ENCODE data around the gene ADAMTS2. TPM values are rescaled to one million over a fixed set of nuclear protein-coding genes. Genes with fewer than 3 reads are reported as not detected.
"Not testable (repeated sequence)": the region's sequence is repeated elsewhere in the genome, so short reads cannot be mapped to it uniquely, and the experiment has no call there.

The ADAMTS2 gene
- total RNA-seq, 4 donors from 2014 or later: 39.5 to 61.9 (median 56.4) TPM

DNA sequence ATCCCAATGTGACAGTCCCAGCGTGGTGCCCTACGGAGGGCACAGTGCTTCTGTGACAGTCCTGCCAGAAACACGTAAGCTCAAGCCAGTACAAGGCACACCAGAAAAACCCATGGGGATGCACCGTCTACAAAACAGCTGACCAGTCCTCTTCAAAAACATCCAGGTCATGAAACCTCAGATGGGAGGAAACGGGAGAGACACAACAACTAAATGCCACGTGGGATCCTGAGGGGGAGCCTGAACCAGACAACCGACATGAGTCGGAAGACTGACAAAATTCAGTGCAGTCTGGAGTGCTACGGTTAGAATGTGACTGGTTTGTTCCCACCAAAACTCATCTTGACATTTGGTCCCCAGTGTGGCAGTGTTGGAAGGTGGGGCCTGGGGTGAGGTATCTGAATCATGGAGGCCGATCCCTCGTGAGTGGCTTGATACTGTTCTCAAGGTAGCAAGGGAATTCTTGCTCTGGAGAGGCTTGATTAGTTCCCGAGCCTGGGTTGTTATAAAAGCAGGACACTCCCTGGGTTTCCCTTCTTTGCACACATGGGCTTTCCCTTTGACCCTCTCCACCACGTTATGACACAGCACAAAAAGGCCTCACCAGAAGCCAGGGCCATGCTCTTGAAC, 55.4 kb downstream of the ADAMTS2 start:
- DNase-seq (ENCODE audit: low spot score): no peak
- ATAC-seq (ENCODE audit: low FRiP score): no peak
- TF ChIP-seq, protein P1, sequence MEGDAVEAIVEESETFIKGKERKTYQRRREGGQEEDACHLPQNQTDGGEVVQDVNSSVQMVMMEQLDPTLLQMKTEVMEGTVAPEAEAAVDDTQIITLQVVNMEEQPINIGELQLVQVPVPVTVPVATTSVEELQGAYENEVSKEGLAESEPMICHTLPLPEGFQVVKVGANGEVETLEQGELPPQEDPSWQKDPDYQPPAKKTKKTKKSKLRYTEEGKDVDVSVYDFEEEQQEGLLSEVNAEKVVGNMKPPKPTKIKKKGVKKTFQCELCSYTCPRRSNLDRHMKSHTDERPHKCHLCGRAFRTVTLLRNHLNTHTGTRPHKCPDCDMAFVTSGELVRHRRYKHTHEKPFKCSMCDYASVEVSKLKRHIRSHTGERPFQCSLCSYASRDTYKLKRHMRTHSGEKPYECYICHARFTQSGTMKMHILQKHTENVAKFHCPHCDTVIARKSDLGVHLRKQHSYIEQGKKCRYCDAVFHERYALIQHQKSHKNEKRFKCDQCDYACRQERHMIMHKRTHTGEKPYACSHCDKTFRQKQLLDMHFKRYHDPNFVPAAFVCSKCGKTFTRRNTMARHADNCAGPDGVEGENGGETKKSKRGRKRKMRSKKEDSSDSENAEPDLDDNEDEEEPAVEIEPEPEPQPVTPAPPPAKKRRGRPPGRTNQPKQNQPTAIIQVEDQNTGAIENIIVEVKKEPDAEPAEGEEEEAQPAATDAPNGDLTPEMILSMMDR (IDR thresholded peaks at IDR 0.05): no peak

- DNase-seq (ENCODE audit: low spot score) (no peak), ATAC-seq (ENCODE audit: low FRiP score) (no peak)
- TF ChIP-seq, protein P1 (IDR thresholded peaks at IDR 0.05): no peak
Observed at GRCh38 chr5:179288809-179289185, 56.5 kb downstream of the ADAMTS2 start.

DNA sequence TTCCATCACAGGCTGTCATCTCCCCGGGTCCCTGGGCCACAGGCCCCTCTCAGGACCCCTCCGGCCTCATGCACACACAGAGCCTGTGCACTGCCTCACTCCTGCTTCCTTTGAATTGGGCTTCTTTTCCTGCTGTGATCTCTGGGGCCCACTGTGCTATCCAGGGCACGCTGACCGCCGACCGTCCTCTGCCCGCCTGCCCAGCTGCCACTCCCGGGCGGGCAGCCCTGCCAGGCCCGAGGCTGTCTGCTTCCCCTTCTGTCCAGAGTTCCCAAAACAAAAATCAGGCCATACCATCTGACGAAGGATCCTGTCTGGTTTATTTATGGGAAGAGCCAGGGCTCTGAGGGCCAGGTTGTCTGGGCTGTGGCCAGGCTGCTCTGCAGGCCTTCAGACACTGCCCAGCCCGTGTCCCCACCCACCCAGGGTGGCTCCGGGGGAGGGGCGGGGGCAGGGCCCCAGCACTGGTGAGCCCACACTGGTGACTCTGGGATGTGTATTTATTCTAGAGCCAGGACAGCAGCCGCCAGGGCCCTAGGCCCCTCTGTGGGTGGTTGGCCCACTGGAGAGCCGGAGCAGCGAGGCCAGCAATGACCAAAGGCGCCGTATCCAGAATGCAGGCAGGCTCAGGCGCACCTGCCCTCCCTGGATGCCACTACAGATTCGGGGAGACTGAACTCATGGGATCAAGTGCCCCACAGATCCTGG, 57.0 kb downstream of the ADAMTS2 start:
- DNase-seq (ENCODE audit: low spot score) (no peak), ATAC-seq (ENCODE audit: low FRiP score) (no peak)
- TF ChIP-seq, protein P1 (IDR thresholded peaks at IDR 0.05): no peak

- DNase-seq (ENCODE audit: low spot score) (no peak), ATAC-seq (ENCODE audit: low FRiP score) (no peak)
- TF ChIP-seq, protein P1 (IDR thresholded peaks at IDR 0.05): no peak
Observed at GRCh38 chr5:179287631-179288030, 57.6 kb downstream of the ADAMTS2 start.

DNA sequence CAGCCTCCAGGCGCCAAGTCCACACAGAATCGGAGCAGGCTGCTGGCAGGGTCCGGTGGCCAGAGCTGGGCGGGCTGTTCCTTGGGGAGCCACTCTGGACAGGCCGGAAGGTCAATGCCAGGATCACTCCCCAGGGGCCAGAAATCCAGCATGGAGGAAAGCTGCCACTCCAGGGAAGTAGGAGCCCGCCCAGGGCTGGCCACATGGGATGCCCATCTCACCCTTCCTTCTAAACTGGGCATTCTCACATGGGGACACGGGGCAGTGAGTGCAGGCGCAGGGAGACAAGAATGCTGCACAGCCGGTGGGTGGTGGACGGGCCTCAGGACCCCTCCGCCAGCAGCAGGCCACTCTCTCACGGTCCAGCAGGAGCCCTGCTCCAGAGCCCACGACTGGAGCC, 58.2 kb downstream of the ADAMTS2 start:
- DNase-seq (ENCODE audit: low spot score): no peak
- ATAC-seq (ENCODE audit: low FRiP score): no peak

GRCh38 chr5:179285776-179286162, 59.5 kb downstream of the ADAMTS2 start:
- not testable (repeated sequence) for ATAC-seq (ENCODE audit: low FRiP score); DNase-seq (ENCODE audit: low spot score)

More for the DNA sequence above, 58.2 kb downstream of the ADAMTS2 start:
- TF ChIP-seq, protein P1 (IDR thresholded peaks at IDR 0.05): no peak

DNA sequence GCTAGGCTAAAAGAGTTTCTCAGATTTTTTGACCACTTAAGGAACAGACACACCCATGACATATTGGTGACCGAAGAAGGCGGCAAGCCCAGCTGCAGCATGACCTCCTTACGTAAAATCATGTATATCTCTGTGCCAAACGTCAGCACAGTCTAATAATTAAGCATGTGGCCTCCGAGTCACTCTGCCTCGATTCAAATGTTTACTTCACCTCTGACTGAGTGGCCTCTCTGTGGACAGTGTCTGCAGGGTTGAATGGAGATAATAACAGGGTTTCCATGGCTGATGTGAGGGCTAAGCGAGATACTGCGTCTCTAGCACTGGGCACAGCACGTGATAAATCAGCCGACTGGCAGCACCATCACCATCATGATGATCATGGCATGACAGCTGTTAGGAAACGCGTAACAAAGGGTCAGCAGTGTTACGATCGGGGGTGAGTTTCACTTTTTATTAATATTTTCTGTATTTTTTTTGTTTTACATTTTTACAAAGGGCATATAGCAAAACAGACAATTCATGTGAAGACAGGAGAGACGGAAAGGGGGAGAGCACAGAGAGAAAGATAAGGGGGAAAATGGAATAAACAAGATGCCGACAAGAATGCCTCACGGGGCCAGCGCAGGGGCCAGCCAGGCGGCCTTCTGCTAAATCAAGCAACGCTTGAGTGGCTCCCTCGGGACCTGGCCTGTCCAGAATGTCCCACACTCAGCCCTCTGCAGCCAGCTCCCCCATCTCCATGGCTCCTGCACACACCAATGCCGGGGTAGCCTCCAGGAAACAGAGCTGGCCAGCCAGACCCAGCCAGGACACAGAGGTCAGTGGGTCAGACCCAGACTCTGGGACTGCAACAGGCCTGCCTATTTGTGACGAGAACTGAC, 60.3 kb downstream of the ADAMTS2 start:
- TF ChIP-seq, protein P1 (IDR thresholded peaks at IDR 0.05): no peak
- DNase-seq (ENCODE audit: low spot score) (no peak), ATAC-seq (ENCODE audit: low FRiP score) (peak; percentile 48)

- ATAC-seq (ENCODE audit: low FRiP score); DNase-seq (ENCODE audit: low spot score): not testable (repeated sequence)
Observed at GRCh38 chr5:179283908-179284307, 61.4 kb downstream of the ADAMTS2 start.
